PC-9 (cell line): ENCODE results near the gene NBPF11. TPM values are rescaled to one million over a fixed set of nuclear protein-coding genes. Genes with fewer than 3 reads are reported as not detected.
A peak's percentile ranks its signal among the peaks of the same experiment; 100 is the strongest.
"Not testable (repeated sequence)": the region's sequence is repeated elsewhere in the genome, so short reads cannot be mapped to it uniquely, and the experiment has no call there.

Source experiments
- BruUV-seq: library from RNA; stranded (reverse); fragments of 400-500 nt; replicated peaks from 2 replicates; lab custom pipeline; 2021; lab: Mats Ljungman, UMichigan
- CTCF ChIA-PET: fragments of 300-600 bp; sonication (Branson Sonifier 250); formaldehyde crosslinking; loops from one replicate; lab custom pipeline; 2022; ENCODE audit warnings: antibody characterized with exemption; lab: Charles Lee
- POLR2A ChIA-PET: fragments of 300-600 bp; sonication (Branson Sonifier 250); formaldehyde crosslinking; loops from one replicate; lab custom pipeline; 2022; ENCODE audit warnings: antibody characterized with exemption; ENCODE audit not compliant: unreplicated experiment; lab: Charles Lee
- DNase-seq, 2 experiments: peaks; one replicate each; pipeline versions ENCODE4 v3.0.0 to v3.0.0-alpha.2; 2015 to 2022; ENCODE audit warnings: mixed read lengths in 1 of 2
- H2AFZ ChIP-seq: fragments of 200-600 bp; sonication (generic); 2 replicates; pipeline ENCODE4 v1.8.1; 2017; ENCODE audit warnings: antibody characterized with exemption
- H3F3A ChIP-seq: fragments of 200-600 bp; sonication (generic); 2 replicates; pipeline ENCODE4 v1.8.1; 2017; ENCODE audit warnings: antibody characterized with exemption, mild to moderate bottlenecking, low read depth; ENCODE audit not compliant: insufficient read depth
- H3K27ac ChIP-seq: fragments of 200-600 bp; sonication (generic); 2 replicates; pipeline ENCODE4 v1.6.1; 2016; ENCODE audit warnings: mixed run types
- H3K27me3 ChIP-seq: fragments of 200-600 bp; sonication (generic); 2 replicates; pipeline ENCODE4 v1.6.1; 2016; ENCODE audit warnings: low read depth, mixed run types; ENCODE audit not compliant: insufficient read depth
- H3K36me3 ChIP-seq: fragments of 200-600 bp; sonication (generic); 2 replicates; pipeline ENCODE4 v1.6.1; 2016; ENCODE audit warnings: low read depth, mixed run types
- H3K4me1 ChIP-seq: fragments of 200-600 bp; sonication (generic); replicated peaks from 2 replicates; pipeline ENCODE4 v1.6.1; 2016; ENCODE audit warnings: mixed run types; ENCODE audit not compliant: insufficient read depth
- H3K4me2 ChIP-seq: fragments of 200-600 bp; sonication (generic); 2 replicates; pipeline ENCODE4 v1.6.1; 2017; ENCODE audit warnings: mixed run types
- H3K4me3 ChIP-seq: fragments of 200-600 bp; sonication (generic); 2 replicates; pipeline ENCODE4 v1.6.1; 2016; ENCODE audit warnings: mixed run types
- H3K79me2 ChIP-seq: fragments of 200-600 bp; sonication (generic); 2 replicates; pipeline ENCODE4 v1.6.1; 2017; ENCODE audit warnings: low read depth, mixed run types
- H3K9me2 ChIP-seq: fragments of 200-600 bp; sonication (generic); 2 replicates; pipeline ENCODE4 v1.8.1; 2017; ENCODE audit warnings: mild to moderate bottlenecking; ENCODE audit not compliant: insufficient read depth
- H3K9me3 ChIP-seq: fragments of 200-600 bp; sonication (generic); 2 replicates; pipeline ENCODE4 v1.8.1; 2016; ENCODE audit warnings: low read depth; ENCODE audit not compliant: insufficient read depth
- H4K20me1 ChIP-seq: fragments of 200-600 bp; sonication (generic); 2 replicates; pipeline ENCODE4 v1.8.1; 2017; ENCODE audit not compliant: insufficient read depth
- EZH2 ChIP-seq: fragments of 200-600 bp; sonication (generic); IDR thresholded peaks from 2 replicates; pipeline ENCODE4 v1.8.0; 2017; ENCODE audit warnings: antibody characterized with exemption, low read depth
- intact Hi-C: fragments of 100-400 bp; cut with micrococcal nuclease; formaldehyde crosslinking; loops from one replicate; pipeline ENCODE4 v1.10.0; 2022; ENCODE audit not compliant: unreplicated experiment
- total RNA-seq: library from RNA; stranded (reverse); gene quantifications from 2 replicates; pipeline ENCODE4 v1.2.3, GENCODE V29; 2021
- TF ChIP-seq, protein P1 (sequence below): fragments of 200-600 bp; sonication (generic); conservative IDR thresholded peaks from 2 replicates; pipeline ENCODE4 v1.6.1; 2017; ENCODE audit warnings: mixed run types, antibody characterized with exemption, mild to moderate bottlenecking, moderate library complexity

The NBPF11 gene
- total RNA-seq, 1 experiment from 2014 or later = 15.3 TPM

DNA sequence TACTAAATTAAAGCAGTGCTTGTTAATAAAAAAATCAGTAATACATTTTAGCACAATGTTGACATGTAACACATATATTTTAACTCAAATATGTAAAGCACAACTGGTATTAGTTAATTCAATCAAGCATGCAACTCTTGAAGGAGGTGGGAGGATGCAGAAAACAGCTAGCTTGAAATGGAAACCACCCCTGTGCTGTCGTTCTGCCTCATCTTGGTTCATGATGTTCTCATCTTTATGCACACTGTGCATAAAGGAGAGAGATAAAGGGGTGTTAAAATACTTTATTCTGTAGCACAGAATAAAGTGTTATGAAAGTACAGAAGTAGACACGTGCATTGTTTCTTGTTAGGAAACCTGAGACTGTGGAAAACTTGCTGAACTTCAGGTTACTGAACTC, 23.3 kb upstream of the NBPF11 start:
- H2AFZ ChIP-seq, H3F3A ChIP-seq, H3K4me2 ChIP-seq, DNase-seq, H3K9me3 ChIP-seq, H3K79me2 ChIP-seq, H3K36me3 ChIP-seq, BruUV-seq, H3K27me3 ChIP-seq, CTCF ChIA-PET, H3K4me3 ChIP-seq, POLR2A ChIA-PET, H4K20me1 ChIP-seq, H3K27ac ChIP-seq, H3K9me2 ChIP-seq, H3K4me1 ChIP-seq, intact Hi-C loops: not testable (repeated sequence)

DNA sequence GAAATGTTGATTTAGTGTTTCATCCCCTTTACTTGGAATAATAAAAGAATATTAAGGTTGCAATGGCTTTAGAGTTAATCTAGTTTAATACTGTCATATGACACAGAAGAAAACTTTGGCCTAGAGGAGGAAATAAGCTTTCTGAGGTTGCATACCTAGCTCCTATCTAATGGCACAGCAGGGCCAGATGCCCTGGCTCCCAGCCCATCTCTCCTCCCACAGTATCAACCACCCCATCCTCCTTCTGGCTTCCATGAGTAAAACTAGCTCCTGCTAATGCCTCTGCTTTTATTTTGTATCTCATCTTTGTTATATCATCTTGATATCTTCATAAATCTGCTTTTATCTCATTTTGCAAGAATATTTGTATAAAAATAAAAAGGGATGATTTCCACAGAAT, 19.9 kb upstream of the NBPF11 start:
- BruUV-seq, H3K36me3 ChIP-seq, H3K4me1 ChIP-seq, CTCF ChIA-PET, H3K9me3 ChIP-seq, H3K27ac ChIP-seq, DNase-seq, H3F3A ChIP-seq, H3K79me2 ChIP-seq, H3K4me3 ChIP-seq, H3K4me2 ChIP-seq, H2AFZ ChIP-seq, H3K27me3 ChIP-seq, POLR2A ChIA-PET, H4K20me1 ChIP-seq, intact Hi-C loops, H3K9me2 ChIP-seq: not testable (repeated sequence)

DNA sequence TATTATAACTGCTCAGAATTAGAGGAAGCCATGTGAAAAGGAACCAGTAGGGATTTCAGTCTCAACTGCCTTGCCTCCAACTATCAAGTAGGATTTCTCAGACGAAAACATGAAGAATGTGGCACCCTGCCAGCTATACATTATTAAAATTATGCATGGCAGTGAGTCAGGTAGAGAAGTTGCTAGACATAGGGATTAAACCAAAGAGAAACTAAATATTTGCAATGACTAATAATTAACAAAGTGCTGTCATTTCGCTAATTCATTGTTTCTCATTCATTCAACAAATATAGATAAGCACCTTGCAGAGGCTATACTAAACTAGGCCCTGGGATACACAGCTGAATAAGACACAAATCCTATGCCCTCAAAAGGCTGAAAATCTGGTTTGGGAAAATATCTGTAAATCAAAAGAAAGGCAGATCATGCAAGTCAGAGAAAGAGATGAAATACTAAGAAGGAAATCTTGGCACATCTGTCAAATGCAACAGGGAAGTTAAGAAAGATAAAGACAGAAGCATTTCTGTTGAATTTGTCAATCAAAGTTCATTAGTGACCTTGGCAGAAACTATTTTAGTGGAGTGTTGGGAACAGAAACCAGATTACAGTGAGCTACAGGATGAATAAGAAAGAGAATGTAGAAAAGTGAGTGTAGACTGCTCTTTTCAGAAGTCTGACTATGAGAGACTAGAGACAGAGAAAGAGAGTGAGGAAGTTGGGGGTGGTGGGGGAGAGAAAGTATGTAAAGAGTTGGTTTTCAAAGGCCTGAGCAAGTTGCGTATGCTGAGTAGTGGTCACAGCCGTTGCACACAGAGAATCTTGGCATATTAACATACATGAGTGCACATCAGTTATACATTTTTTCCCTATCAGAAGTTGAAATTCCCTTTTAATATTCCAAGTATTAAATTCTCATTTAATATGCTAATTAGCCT, 14.7 kb upstream of the NBPF11 start:
- no peak overlapping the region for H2AFZ ChIP-seq
- peak overlapping the region; percentile 18 for H3K4me2 ChIP-seq
- POLR2A ChIA-PET = no interaction called here
- no peaks in the 10 kb centered on the region for H4K20me1 ChIP-seq
- H3K4me3 ChIP-seq = no peak overlapping the region
- H3K79me2 ChIP-seq = no peaks in the 10 kb centered on the region
- peak in 1 of 2 experiments; percentile 81 for DNase-seq
- intact Hi-C loops = no loop called here
- H3K36me3 ChIP-seq = no peaks in the 10 kb centered on the region
- no peaks in the 10 kb centered on the region for H3K9me3 ChIP-seq
- TF ChIP-seq, protein P1, sequence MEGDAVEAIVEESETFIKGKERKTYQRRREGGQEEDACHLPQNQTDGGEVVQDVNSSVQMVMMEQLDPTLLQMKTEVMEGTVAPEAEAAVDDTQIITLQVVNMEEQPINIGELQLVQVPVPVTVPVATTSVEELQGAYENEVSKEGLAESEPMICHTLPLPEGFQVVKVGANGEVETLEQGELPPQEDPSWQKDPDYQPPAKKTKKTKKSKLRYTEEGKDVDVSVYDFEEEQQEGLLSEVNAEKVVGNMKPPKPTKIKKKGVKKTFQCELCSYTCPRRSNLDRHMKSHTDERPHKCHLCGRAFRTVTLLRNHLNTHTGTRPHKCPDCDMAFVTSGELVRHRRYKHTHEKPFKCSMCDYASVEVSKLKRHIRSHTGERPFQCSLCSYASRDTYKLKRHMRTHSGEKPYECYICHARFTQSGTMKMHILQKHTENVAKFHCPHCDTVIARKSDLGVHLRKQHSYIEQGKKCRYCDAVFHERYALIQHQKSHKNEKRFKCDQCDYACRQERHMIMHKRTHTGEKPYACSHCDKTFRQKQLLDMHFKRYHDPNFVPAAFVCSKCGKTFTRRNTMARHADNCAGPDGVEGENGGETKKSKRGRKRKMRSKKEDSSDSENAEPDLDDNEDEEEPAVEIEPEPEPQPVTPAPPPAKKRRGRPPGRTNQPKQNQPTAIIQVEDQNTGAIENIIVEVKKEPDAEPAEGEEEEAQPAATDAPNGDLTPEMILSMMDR = no peak
- TF ChIP-seq EZH2 = no peak
- CTCF ChIA-PET = no interaction called here
- 0 out of 2 replicates have a peak, but pooled peaks cover 4% of the 10 kb centered on the region for H3K9me2 ChIP-seq
- H3F3A ChIP-seq = peaks cover 10% of the 10 kb centered on the region; the same call in 1 of the 2 replicates
- BruUV-seq = no TSS peak
- no peaks in the 10 kb centered on the region for H3K27me3 ChIP-seq
- peak overlapping the region; percentile 49 for H3K27ac ChIP-seq
- H3K4me1 ChIP-seq = peaks cover 18% of the 10 kb centered on the region

DNA sequence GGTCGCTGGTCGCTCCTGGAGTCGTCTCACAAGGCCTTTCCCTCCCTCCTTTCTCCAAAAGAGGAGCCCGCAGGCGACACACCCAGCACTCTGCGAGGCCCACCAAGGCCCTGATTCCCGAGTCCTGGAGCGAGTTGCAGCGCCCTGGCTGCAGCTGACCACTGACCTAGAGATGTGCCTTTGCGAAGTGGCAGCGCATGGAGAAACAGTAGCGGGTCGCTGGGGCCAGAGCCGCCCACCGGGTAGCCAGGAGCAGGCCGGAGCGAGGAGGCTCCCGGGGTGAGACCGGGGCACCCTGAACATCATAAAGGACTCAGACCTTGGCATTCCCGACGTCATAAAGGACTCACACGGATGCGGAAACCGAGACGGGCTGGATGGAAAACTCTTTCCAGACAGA, 10.3 kb upstream of the NBPF11 start:
- Histone ChIP-seq H4K20me1 (no peaks in the 10 kb centered on the region), H2AFZ (no peak overlapping the region), H3K4me1 (peaks cover 18% of the 10 kb centered on the region), H3K27ac (no peak overlapping the region), H3K36me3 (no peaks in the 10 kb centered on the region), H3K9me2 (0 out of 2 replicates have a peak, but pooled peaks cover 4% of the 10 kb centered on the region), H3K27me3 (0 out of 2 replicates have a peak, but pooled peaks cover 3% of the 10 kb centered on the region), H3K4me3 (no peak overlapping the region), H3K79me2 (no peaks in the 10 kb centered on the region), H3K4me2 (no peak overlapping the region), H3F3A (peaks cover 10% of the 10 kb centered on the region; the same call in 1 of the 2 replicates), H3K9me3 (no peaks in the 10 kb centered on the region)
- no TSS peak for BruUV-seq
- intact Hi-C loops = no loop called here
- TF ChIP-seq, protein P1 = no peak
- no peak for TF ChIP-seq EZH2
- CTCF ChIA-PET = no interaction called here
- no peak for DNase-seq
- POLR2A ChIA-PET = no interaction called here
